Activated naive CD4-positive, alpha-beta T cell treated with anti-CD3 and anti-CD28 coated beads, Interleukin-2, amount 50 U/mL, for 72 hours (primary cell): ENCODE data around the gene FBXO10. TPM values are rescaled to one million over a fixed set of nuclear protein-coding genes. Genes with fewer than 3 reads are reported as not detected.
"Not testable (repeated sequence)": the region's sequence is repeated elsewhere in the genome, so short reads cannot be mapped to it uniquely, and the experiment has no call there.

Experiments used
- ATAC-seq, 2 donors: fragments of 150-1000 bp; cut with Tn5 transposase; 2 replicates each; pipeline ENCODE4 v1.10.0; 2021; ENCODE audit warnings: mild to moderate bottlenecking in 2 of 2, moderate library complexity in 2 of 2
- DNase-seq, 2 donors: peaks; one replicate each; pipeline ENCODE4 v3.0.0; 2021 to 2022; ENCODE audit warnings: low spot score in 2 of 2
- H3K27ac Mint-ChIP-seq, 2 donors: one replicate each; pipeline ENCODE4 v1.8.0; 2022; ENCODE audit warnings: mild to moderate bottlenecking in 2 of 2, mixed read lengths in 2 of 2
- H3K36me3 Mint-ChIP-seq, 2 donors: one replicate each; pipeline ENCODE4 v1.8.0; 2022; ENCODE audit warnings: mixed read lengths in 2 of 2
- H3K9me3 Mint-ChIP-seq, 2 donors: one replicate each; pipeline ENCODE4 v1.8.0; 2022; ENCODE audit warnings: mixed read lengths in 2 of 2
- total RNA-seq, 2 donors: library from RNA; stranded (reverse); gene quantifications; one replicate each; pipeline ENCODE4 v1.2.3, GENCODE V29; 2022

FBXO10 gene
- total RNA-seq, 2 donors from 2014 or later, result 1.3 to 1.4 TPM

GRCh38 chr9:37539634-37540033, 36.5 kb downstream of the FBXO10 start:
- no peak overlapping the region for H3K27ac Mint-ChIP-seq
- DNase-seq (no peak), ATAC-seq (no peak)
- H3K9me3 Mint-ChIP-seq, result no peaks in the 10 kb centered on the region
- H3K36me3 Mint-ChIP-seq, result peaks cover 0 to 7% of the 10 kb centered on the region in 2 donors

- Mint-ChIP-seq H3K9me3 (no peaks in the 10 kb centered on the region), H3K27ac (no peak overlapping the region), H3K36me3 (peaks cover 0 to 7% of the 10 kb centered on the region in 2 donors)
- DNase-seq, result no peak
- ATAC-seq, result no peak
Measured at GRCh38 chr9:37538099-37538498, 38.1 kb downstream of the FBXO10 start.

- no peaks in the 10 kb centered on the region for H3K9me3 Mint-ChIP-seq
- ATAC-seq (no peak), DNase-seq (no peak)
- no peaks in the 10 kb centered on the region for H3K36me3 Mint-ChIP-seq
- H3K27ac Mint-ChIP-seq, result no peak overlapping the region
Measured at GRCh38 chr9:37534901-37535300, 41.3 kb downstream of the FBXO10 start.

- no peaks in the 10 kb centered on the region for H3K9me3 Mint-ChIP-seq
- no peak overlapping the region for H3K27ac Mint-ChIP-seq
- ATAC-seq, result no peak
- DNase-seq, result no peak
- H3K36me3 Mint-ChIP-seq, result no peaks in the 10 kb centered on the region
Measured at GRCh38 chr9:37534412-37534811, 41.8 kb downstream of the FBXO10 start.

- Mint-ChIP-seq H3K9me3 (no peaks in the 10 kb centered on the region), H3K27ac (peak overlapping the region in 1 of 2 donors; percentile 19), H3K36me3 (peaks cover 0 to 6% of the 10 kb centered on the region in 2 donors)
- no peak for DNase-seq
- peak in 1 of 2 donors; percentile 47 for ATAC-seq
Measured at GRCh38 chr9:37531699-37532098, 44.5 kb downstream of the FBXO10 start.

- ATAC-seq (peak; percentile 37 to 83), DNase-seq (peak in 1 of 2 donors; percentile 71)
- H3K36me3 Mint-ChIP-seq, result peaks cover 0 to 6% of the 10 kb centered on the region in 2 donors
- peak overlapping the region in 1 of 2 donors; percentile 62 for H3K27ac Mint-ChIP-seq
- no peaks in the 10 kb centered on the region for H3K9me3 Mint-ChIP-seq
Measured at GRCh38 chr9:37528652-37529471, 47.3 kb downstream of the FBXO10 start.

GRCh38 chr9:37523916-37524315, 52.3 kb downstream of the FBXO10 start:
- DNase-seq (no peak), ATAC-seq (no peak)
- Mint-ChIP-seq H3K36me3 (peaks cover 0 to 10% of the 10 kb centered on the region in 2 donors), H3K9me3 (no peaks in the 10 kb centered on the region), H3K27ac (no peak overlapping the region)

GRCh38 chr9:37522971-37523370, 53.2 kb downstream of the FBXO10 start:
- ATAC-seq, result no peak
- no peak overlapping the region for H3K27ac Mint-ChIP-seq
- no peaks in the 10 kb centered on the region for H3K9me3 Mint-ChIP-seq
- DNase-seq, result no peak
- peaks cover 0 to 11% of the 10 kb centered on the region in 2 donors for H3K36me3 Mint-ChIP-seq

- H3K9me3 Mint-ChIP-seq, result no peaks in the 10 kb centered on the region
Measured at GRCh38 chr9:37521111-37521510, 55.1 kb downstream of the FBXO10 start.

GRCh38 chr9:37520641-37521040, 55.5 kb downstream of the FBXO10 start:
- no peak for ATAC-seq
- Mint-ChIP-seq H3K36me3 (peaks cover 0 to 5% of the 10 kb centered on the region in 2 donors), H3K27ac (peak overlapping the region; percentile 6 to 68), H3K9me3 (no peaks in the 10 kb centered on the region)
- no peak for DNase-seq

More at GRCh38 chr9:37521111-37521510, 55.1 kb downstream of the FBXO10 start:
- peaks cover 0 to 5% of the 10 kb centered on the region in 2 donors for H3K36me3 Mint-ChIP-seq
- peak overlapping the region; percentile 6 to 68 for H3K27ac Mint-ChIP-seq
- no peak for DNase-seq
- ATAC-seq, result no peak

- peaks cover 0 to 5% of the 10 kb centered on the region in 2 donors for H3K36me3 Mint-ChIP-seq
- no peak overlapping the region for H3K27ac Mint-ChIP-seq
- H3K9me3 Mint-ChIP-seq, result no peaks in the 10 kb centered on the region
Measured at GRCh38 chr9:37517923-37518322, 58.3 kb downstream of the FBXO10 start.

GRCh38 chr9:37515620-37516258, 60.4 kb downstream of the FBXO10 start:
- Mint-ChIP-seq H3K36me3 (peaks cover 0 to 5% of the 10 kb centered on the region in 2 donors), H3K9me3 (no peaks in the 10 kb centered on the region), H3K27ac (no peak overlapping the region)
- DNase-seq, result no peak
- ATAC-seq, result no peak

More at GRCh38 chr9:37517923-37518322, 58.3 kb downstream of the FBXO10 start:
- ATAC-seq (no peak), DNase-seq (no peak)

- ATAC-seq, result no peak
- Mint-ChIP-seq H3K27ac (peak overlapping the region in 1 of 2 donors; percentile 6), H3K9me3 (no peaks in the 10 kb centered on the region), H3K36me3 (peaks cover 0 to 5% of the 10 kb centered on the region in 2 donors)
- DNase-seq, result no peak
Measured at GRCh38 chr9:37514999-37515398, 61.2 kb downstream of the FBXO10 start.

GRCh38 chr9:37514415-37514814, 61.8 kb downstream of the FBXO10 start:
- not testable (repeated sequence) for DNase-seq, ATAC-seq, H3K9me3 Mint-ChIP-seq, H3K27ac Mint-ChIP-seq, H3K36me3 Mint-ChIP-seq

GRCh38 chr9:37512437-37512836, 63.7 kb downstream of the FBXO10 start:
- ATAC-seq, result no peak
- no peak for DNase-seq
- Mint-ChIP-seq H3K9me3 (no peaks in the 10 kb centered on the region), H3K27ac (no peak overlapping the region), H3K36me3 (peaks cover 0 to 5% of the 10 kb centered on the region in 2 donors)

GRCh38 chr9:37511016-37512010, 64.9 kb downstream of the FBXO10 start:
- Mint-ChIP-seq H3K9me3 (no peaks in the 10 kb centered on the region), H3K36me3 (peaks cover 0 to 8% of the 10 kb centered on the region in 2 donors), H3K27ac (peak overlapping the region in 1 of 2 donors; percentile 91)
- peak; percentile 25 to 29 for ATAC-seq
- no peak for DNase-seq
